HEK293 (cell line): ENCODE measurements around the gene ARHGAP26.

Experiments used
- CTCF ChIA-PET: fragments of 350-600 bp; formaldehyde crosslinking; extraction: SDS; loops from one replicate; lab custom pipeline; 2021; ENCODE audit warnings: antibody characterized with exemption; lab: Yijun Ruan, JAX
- POLR2A ChIA-PET: fragments of 300-600 bp; formaldehyde crosslinking; extraction: SDS; loops from one replicate; lab custom pipeline; 2020; ENCODE audit warnings: antibody characterized with exemption, inconsistent platforms; lab: Yijun Ruan, JAX
- H3K27ac ChIP-seq: fragments of 200-500 bp; sonication (Bioruptor generic); 2 replicates; pipeline ENCODE4 v1.5.1; 2014; ENCODE audit warnings: low read depth, low read length, control low read depth, inconsistent platforms; ENCODE audit errors: extremely low read depth
- H3K36me3 ChIP-seq, 2 experiments: fragments of 200-500 bp in 1 of 2; sonication (Bioruptor generic) in 1 of 2; 1 replicate in 1 of 2; 2 replicates in 1 of 2; pipeline ENCODE4 v1.5.1; 2014 to 2017; ENCODE audit warnings: inconsistent platforms in 2 of 2, low read length in 2 of 2; ENCODE audit not compliant: control insufficient read depth in 2 of 2, insufficient read depth in 1 of 2
- H3K4me1 ChIP-seq: fragments of 200-500 bp; sonication (Bioruptor generic); 2 replicates; pipeline ENCODE4 v1.5.1; 2014; ENCODE audit warnings: mild to moderate bottlenecking, low read length, inconsistent platforms; ENCODE audit not compliant: control insufficient read depth, insufficient read depth
- H3K4me3 ChIP-seq: 2 replicates; pipeline ENCODE4 v1.5.1; 2011; ENCODE audit warnings: low read depth, mild to moderate bottlenecking, control low read depth, low read length, moderate library complexity
- H3K9me3 ChIP-seq: fragments of 200-500 bp; sonication (Bioruptor generic); 2 replicates; pipeline ENCODE4 v1.5.1; 2014; ENCODE audit warnings: low read depth, low read length, inconsistent platforms; ENCODE audit not compliant: control insufficient read depth, insufficient read depth
- GFI1B ChIP-seq: fragments of 450-650 bp; formaldehyde crosslinking; IDR thresholded peaks from 2 replicates; pipeline ENCODE4 v1.5.1; 2016; ENCODE audit warnings: missing biosample characterization, missing genetic modification characterization
- GLI2 ChIP-seq: fragments of 450-650 bp; formaldehyde crosslinking; IDR thresholded peaks from 2 replicates; pipeline ENCODE4; 2017; ENCODE audit warnings: missing biosample characterization, missing genetic modification characterization, low read depth, borderline replicate concordance
- IKZF3 ChIP-seq: fragments of 450-650 bp; IDR thresholded peaks from 2 replicates; pipeline ENCODE4 v1.5.0; 2018; ENCODE audit warnings: missing biosample characterization, mild to moderate bottlenecking, missing genetic modification characterization, moderate library complexity
- RBAK ChIP-seq: fragments of 450-650 bp; formaldehyde crosslinking; IDR thresholded peaks from 2 replicates; pipeline ENCODE4 v1.5.1; 2016; ENCODE audit warnings: missing biosample characterization, missing genetic modification characterization
- SCRT1 ChIP-seq: fragments of 450-650 bp; formaldehyde crosslinking; IDR thresholded peaks from 2 replicates; pipeline ENCODE4 v1.5.1; 2016; ENCODE audit warnings: missing biosample characterization, missing genetic modification characterization, borderline replicate concordance
- ZNF174 ChIP-seq: fragments of 450-650 bp; formaldehyde crosslinking; IDR thresholded peaks from 2 replicates; pipeline ENCODE4 v1.5.0; 2017; ENCODE audit warnings: missing biosample characterization, mild to moderate bottlenecking, missing genetic modification characterization
- ZNF302 ChIP-seq: fragments of 450-650 bp; formaldehyde crosslinking; IDR thresholded peaks from 2 replicates; pipeline ENCODE4 v1.5.1; 2016; ENCODE audit warnings: missing biosample characterization, missing genetic modification characterization, low read depth
- ZNF394 ChIP-seq: fragments of 450-650 bp; formaldehyde crosslinking; IDR thresholded peaks from 2 replicates; pipeline ENCODE4 v1.5.1; 2016; ENCODE audit warnings: missing biosample characterization, missing genetic modification characterization, mild to moderate bottlenecking, moderate library complexity, borderline replicate concordance
- ZNF416 ChIP-seq: fragments of 450-650 bp; formaldehyde crosslinking; IDR thresholded peaks from 2 replicates; pipeline ENCODE4 v1.5.1; 2016; ENCODE audit warnings: missing biosample characterization, missing genetic modification characterization
- ZNF433 ChIP-seq: fragments of 450-650 bp; formaldehyde crosslinking; IDR thresholded peaks from 2 replicates; pipeline ENCODE4 v1.5.1; 2016; ENCODE audit warnings: missing biosample characterization, missing genetic modification characterization, low read depth
- ZNF529 ChIP-seq: fragments of 450-650 bp; formaldehyde crosslinking; IDR thresholded peaks from 2 replicates; pipeline ENCODE4 v1.5.1; 2017; ENCODE audit warnings: missing genetic modification characterization, missing biosample characterization; ENCODE audit not compliant: insufficient replicate concordance
- ZNF600 ChIP-seq: fragments of 450-650 bp; formaldehyde crosslinking; IDR thresholded peaks from 2 replicates; pipeline ENCODE4 v1.5.1; 2016; ENCODE audit warnings: missing biosample characterization, missing genetic modification characterization
- ZNF654 ChIP-seq: fragments of 450-650 bp; formaldehyde crosslinking; IDR thresholded peaks from 2 replicates; pipeline ENCODE4 v1.5.1; 2016; ENCODE audit warnings: low read depth, missing biosample characterization, missing genetic modification characterization
- ZNF658 ChIP-seq: fragments of 450-650 bp; formaldehyde crosslinking; IDR thresholded peaks from 2 replicates; pipeline ENCODE4; 2016; ENCODE audit warnings: missing biosample characterization, missing genetic modification characterization
- ZNF768 ChIP-seq: fragments of 450-650 bp; formaldehyde crosslinking; IDR thresholded peaks from 2 replicates; pipeline ENCODE4 v1.5.1; 2018; ENCODE audit warnings: missing biosample characterization, mild to moderate bottlenecking, missing genetic modification characterization
- TF ChIP-seq, protein P1 (sequence below): fragments of 450-650 bp; formaldehyde crosslinking; IDR thresholded peaks from 2 replicates; pipeline ENCODE4 v1.5.1; 2016; ENCODE audit warnings: missing biosample characterization, missing genetic modification characterization, low read depth
- TF ChIP-seq, protein P2 (sequence below): fragments of 450-650 bp; formaldehyde crosslinking; IDR thresholded peaks from 2 replicates; pipeline ENCODE4 v1.5.1; 2016; ENCODE audit warnings: missing biosample characterization, missing genetic modification characterization

The ARHGAP26 gene

DNA sequence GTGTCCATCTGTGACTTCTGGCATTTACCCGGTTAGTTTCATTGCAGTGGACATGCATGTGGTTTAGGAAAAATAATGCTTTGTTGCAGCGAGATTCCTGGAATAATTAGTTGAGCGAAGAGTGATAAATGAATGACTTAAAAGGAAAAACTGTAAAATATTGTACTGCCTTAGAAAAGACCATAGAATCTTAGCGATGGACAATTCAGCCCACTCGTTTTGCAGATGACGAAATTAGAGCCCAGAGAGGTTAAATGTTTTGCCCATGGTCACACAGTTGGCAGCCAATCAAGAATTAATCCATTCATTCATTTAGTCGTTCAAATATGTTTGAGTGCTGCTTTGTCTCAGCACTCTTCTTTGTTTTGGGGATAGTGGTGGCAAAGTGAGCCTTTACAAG is 107.9 kb downstream of the ARHGAP26 start:
- POLR2A ChIA-PET: no interaction called here
- Histone ChIP-seq H3K4me1 (no peaks in the 10 kb centered on the region), H3K9me3 (no peaks in the 10 kb centered on the region), H3K36me3 (no peaks in the 10 kb centered on the region), H3K27ac (no peak overlapping the region), H3K4me3 (no peak overlapping the region)
- TF ChIP-seq ZNF768 (peak; percentile 28; the same call in 1 of the 2 replicates), ZNF394 (no peak)
- CTCF ChIA-PET: interaction anchor here (1.2 to 16.6 kb wide), 6 partner anchors 10 to 161 kb away, joined by 3 to 572 read pairs (median 19); no protein-coding TSS in a partner anchor

DNA sequence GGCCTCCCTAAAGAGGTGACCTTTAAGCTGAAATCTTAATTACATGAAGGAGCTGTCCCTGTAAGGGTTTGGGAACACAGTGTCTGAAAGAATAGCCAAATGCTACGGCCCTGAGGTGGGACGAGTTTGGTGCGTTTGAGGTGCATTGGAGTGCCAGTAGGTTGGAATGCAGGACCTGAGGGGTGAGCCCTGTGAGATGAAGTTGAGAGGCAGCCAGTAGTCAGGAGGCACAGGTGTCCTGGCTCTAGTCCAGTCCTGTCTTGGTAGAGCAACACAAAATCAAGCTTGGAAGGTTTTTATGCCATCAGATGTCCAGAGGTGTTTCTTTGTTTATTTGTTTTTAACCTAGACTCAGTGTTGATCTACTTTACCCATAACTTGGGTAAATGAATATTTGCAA is 108.5 kb downstream of the ARHGAP26 start:
- ChIA-PET CTCF (interaction anchor here (1.0 to 16.6 kb wide), 8 partner anchors 8 to 162 kb away, joined by 3 to 572 read pairs (median 10); no protein-coding TSS in a partner anchor), POLR2A (interaction anchor here (1.8 kb wide), 1 partner anchor 108 kb away, joined by 4 read pairs; no protein-coding TSS in a partner anchor)
- Histone ChIP-seq H3K9me3 (no peaks in the 10 kb centered on the region), H3K4me1 (no peaks in the 10 kb centered on the region), H3K36me3 (no peaks in the 10 kb centered on the region), H3K27ac (no peak overlapping the region)
- TF ChIP-seq ZNF600: 0 out of 2 replicates have a peak, but pooled peaks have one; percentile 15
- TF ChIP-seq ZNF302 (tag by site-specific recombination): no peak
- no peak for TF ChIP-seq ZNF174 (tag by site-specific recombination)
- no peak for TF ChIP-seq RBAK (tag by site-specific recombination)
- no peak for TF ChIP-seq ZNF529 (tag by site-specific recombination)
- 0 out of 2 replicates have a peak, but pooled peaks have one; percentile 61 for TF ChIP-seq SCRT1
- TF ChIP-seq, all 188 proteins: peak for 2
- no peak overlapping the region for H3K4me3 ChIP-seq

DNA sequence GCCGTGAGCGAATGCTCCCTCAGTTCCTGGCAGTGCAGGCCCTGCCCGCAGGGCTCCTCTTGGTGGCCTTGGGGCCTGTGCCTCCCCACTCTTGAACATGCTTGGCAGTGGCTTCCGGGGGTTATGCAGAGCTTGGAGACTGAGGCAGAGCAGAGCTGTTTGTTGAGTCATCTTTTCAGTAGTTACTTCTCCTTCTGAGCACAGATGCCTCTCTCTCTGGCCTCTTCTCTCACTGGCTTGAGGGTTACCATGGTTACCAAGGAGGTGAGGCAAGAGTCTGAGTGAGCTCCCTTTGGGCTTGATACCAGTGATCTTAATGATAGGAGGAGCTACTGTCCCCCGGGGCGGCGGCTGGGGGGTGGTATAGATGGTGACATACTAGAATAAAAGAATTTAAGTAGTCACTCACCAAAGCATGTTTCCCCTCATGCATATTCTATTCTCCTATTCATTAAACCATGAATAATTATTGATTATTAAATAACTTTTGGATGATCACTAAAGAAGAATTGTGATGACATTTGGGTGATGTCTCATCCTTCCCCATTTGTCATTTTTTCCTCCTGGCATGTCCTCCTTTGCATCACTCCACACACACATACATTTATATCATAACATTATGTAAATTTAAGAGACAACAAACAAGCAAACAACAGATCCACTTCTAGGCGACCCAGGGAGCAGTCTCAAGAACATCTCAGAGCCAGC is 111.1 kb downstream of the ARHGAP26 start:
- Histone ChIP-seq H3K9me3 (no peaks in the 10 kb centered on the region), H3K4me3 (no peak overlapping the region), H3K36me3 (no peaks in the 10 kb centered on the region), H3K27ac (no peak overlapping the region), H3K4me1 (no peaks in the 10 kb centered on the region)
- ChIA-PET POLR2A (no interaction called here), CTCF (interaction anchor here (0.6 to 16.6 kb wide), 33 partner anchors 8 to 873 kb away, joined by 3 to 572 read pairs (median 5); partner anchors contain the start of gene ARHGAP26)
- TF ChIP-seq ZNF658 (tag by site-specific recombination) (no peak), GFI1B (tag by site-specific recombination) (no peak), GLI2 (tag by site-specific recombination) (no peak), ZNF433 (tag by site-specific recombination) (no peak), IKZF3 (tag by site-specific recombination) (no peak), ZNF654 (tag by site-specific recombination) (no peak), ZNF416 (tag by site-specific recombination) (no peak)
- TF ChIP-seq, protein P1, sequence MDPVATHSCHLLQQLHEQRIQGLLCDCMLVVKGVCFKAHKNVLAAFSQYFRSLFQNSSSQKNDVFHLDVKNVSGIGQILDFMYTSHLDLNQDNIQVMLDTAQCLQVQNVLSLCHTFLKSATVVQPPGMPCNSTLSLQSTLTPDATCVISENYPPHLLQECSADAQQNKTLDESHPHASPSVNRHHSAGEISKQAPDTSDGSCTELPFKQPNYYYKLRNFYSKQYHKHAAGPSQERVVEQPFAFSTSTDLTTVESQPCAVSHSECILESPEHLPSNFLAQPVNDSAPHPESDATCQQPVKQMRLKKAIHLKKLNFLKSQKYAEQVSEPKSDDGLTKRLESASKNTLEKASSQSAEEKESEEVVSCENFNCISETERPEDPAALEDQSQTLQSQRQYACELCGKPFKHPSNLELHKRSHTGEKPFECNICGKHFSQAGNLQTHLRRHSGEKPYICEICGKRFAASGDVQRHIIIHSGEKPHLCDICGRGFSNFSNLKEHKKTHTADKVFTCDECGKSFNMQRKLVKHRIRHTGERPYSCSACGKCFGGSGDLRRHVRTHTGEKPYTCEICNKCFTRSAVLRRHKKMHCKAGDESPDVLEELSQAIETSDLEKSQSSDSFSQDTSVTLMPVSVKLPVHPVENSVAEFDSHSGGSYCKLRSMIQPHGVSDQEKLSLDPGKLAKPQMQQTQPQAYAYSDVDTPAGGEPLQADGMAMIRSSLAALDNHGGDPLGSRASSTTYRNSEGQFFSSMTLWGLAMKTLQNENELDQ (tag by site-specific recombination): no peak
- TF ChIP-seq, protein P2, sequence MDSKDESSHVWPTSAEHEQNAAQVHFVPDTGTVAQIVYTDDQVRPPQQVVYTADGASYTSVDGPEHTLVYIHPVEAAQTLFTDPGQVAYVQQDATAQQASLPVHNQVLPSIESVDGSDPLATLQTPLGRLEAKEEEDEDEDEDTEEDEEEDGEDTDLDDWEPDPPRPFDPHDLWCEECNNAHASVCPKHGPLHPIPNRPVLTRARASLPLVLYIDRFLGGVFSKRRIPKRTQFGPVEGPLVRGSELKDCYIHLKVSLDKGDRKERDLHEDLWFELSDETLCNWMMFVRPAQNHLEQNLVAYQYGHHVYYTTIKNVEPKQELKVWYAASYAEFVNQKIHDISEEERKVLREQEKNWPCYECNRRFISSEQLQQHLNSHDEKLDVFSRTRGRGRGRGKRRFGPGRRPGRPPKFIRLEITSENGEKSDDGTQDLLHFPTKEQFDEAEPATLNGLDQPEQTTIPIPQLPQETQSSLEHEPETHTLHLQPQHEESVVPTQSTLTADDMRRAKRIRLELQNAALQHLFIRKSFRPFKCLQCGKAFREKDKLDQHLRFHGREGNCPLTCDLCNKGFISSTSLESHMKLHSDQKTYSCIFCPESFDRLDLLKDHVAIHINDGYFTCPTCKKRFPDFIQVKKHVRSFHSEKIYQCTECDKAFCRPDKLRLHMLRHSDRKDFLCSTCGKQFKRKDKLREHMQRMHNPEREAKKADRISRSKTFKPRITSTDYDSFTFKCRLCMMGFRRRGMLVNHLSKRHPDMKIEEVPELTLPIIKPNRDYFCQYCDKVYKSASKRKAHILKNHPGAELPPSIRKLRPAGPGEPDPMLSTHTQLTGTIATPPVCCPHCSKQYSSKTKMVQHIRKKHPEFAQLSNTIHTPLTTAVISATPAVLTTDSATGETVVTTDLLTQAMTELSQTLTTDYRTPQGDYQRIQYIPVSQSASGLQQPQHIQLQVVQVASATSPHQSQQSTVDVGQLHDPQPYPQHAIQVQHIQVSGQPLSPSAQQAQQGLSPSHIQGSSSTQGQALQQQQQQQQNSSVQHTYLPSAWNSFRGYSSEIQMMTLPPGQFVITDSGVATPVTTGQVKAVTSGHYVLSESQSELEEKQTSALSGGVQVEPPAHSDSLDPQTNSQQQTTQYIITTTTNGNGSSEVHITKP (tag by site-specific recombination): no peak
